Measurements from ENCODE around the gene COQ5.

- TF ChIP-seq CTCF (optimal IDR thresholded peaks at IDR 0.05 in 1 of 3, IDR thresholded peaks at IDR 0.05 in 1 of 3, conservative IDR thresholded peaks at IDR 0.05 in 1 of 3; ENCODE audit: extremely low read depth in 1 of 3, insufficient read depth in 2 of 3, low read length in 3 of 3) = no peak
- TF ChIP-seq EZH2 (IDR thresholded peaks at IDR 0.05; ENCODE audit: low read length) = no peak
Observed at GRCh38 chr12:120539303-120539702, 10.3 kb upstream of the COQ5 start.
